Activated CD8-positive, alpha-beta T cell treated with anti-CD3 and anti-CD28 coated beads for 36 hours (primary cell): ENCODE results near the gene CHN1. TPM values are rescaled to one million over a fixed set of nuclear protein-coding genes. Genes with fewer than 3 reads are reported as not detected.

Experiments
- ATAC-seq: fragments of 200-7000 bp; cut with Tn5 transposase; one replicate; pipeline ENCODE4 v1.10.0; 2021; ENCODE audit warnings: mild to moderate bottlenecking, moderate library complexity
- CTCF ChIA-PET: fragments of 350-600 bp; sonication (Branson Sonifier 250); formaldehyde crosslinking; loops from one replicate; lab custom pipeline; 2021; ENCODE audit warnings: antibody characterized with exemption; lab: Charles Lee
- POLR2A ChIA-PET: fragments of 350-600 bp; sonication (Branson Sonifier 250); formaldehyde crosslinking; loops from one replicate; lab custom pipeline; 2021; ENCODE audit warnings: antibody characterized with exemption; lab: Charles Lee
- DNase-seq: peaks from one replicate; pipeline ENCODE4 v3.0.0-alpha.2; 2020
- H3K27ac Mint-ChIP-seq: one replicate; pipeline ENCODE4 v1.8.0; 2021; ENCODE audit warnings: mild to moderate bottlenecking, mixed read lengths
- H3K27me3 Mint-ChIP-seq: one replicate; pipeline ENCODE4 v1.8.0; 2021; ENCODE audit warnings: mixed read lengths
- H3K36me3 Mint-ChIP-seq: one replicate; pipeline ENCODE4 v1.8.0; 2021; ENCODE audit warnings: low read depth, mixed read lengths
- H3K4me1 Mint-ChIP-seq: one replicate; pipeline ENCODE4 v1.8.0; 2021; ENCODE audit warnings: low read depth, mixed read lengths
- H3K4me3 Mint-ChIP-seq: one replicate; pipeline ENCODE4 v1.8.0; 2021; ENCODE audit warnings: mild to moderate bottlenecking, moderate library complexity, mixed read lengths
- H3K9me3 Mint-ChIP-seq: one replicate; pipeline ENCODE4 v1.8.0; 2021; ENCODE audit warnings: mixed read lengths
- CTCF ChIP-seq: fragments of 200-600 bp; IDR thresholded peaks from one replicate; pipeline ENCODE4 v1.8.0; 2022; ENCODE audit warnings: antibody characterized with exemption, mild to moderate bottlenecking
- intact Hi-C: fragments of 100-400 bp; cut with micrococcal nuclease; formaldehyde crosslinking; loops from one replicate; pipeline ENCODE4 v1.10.0; 2022
- total RNA-seq, 2 experiments: library from RNA; stranded (reverse); gene quantifications; one replicate each; pipeline ENCODE4 v1.2.3, GENCODE V29; 2021

CHN1 gene
- total RNA-seq, 2 experiments from 2014 or later = 2.9 to 3.0 TPM

- no peak for TF ChIP-seq CTCF
- Mint-ChIP-seq H3K9me3 (peaks cover 15% of the 10 kb centered on the region), H3K27ac (peak overlapping the region; percentile 95), H3K27me3 (no peaks in the 10 kb centered on the region), H3K4me1 (peaks cover 45% of the 10 kb centered on the region), H3K4me3 (peak overlapping the region; percentile 39), H3K36me3 (peaks cover 11% of the 10 kb centered on the region)
- POLR2A ChIA-PET = interaction anchor here (1.2 kb wide), 1 partner anchor 227 kb away, joined by 3 read pairs; no protein-coding TSS in a partner anchor
- CTCF ChIA-PET = interaction anchor here (0.7 to 1.6 kb wide), 5 partner anchors 12 to 65 kb away, joined by 3 to 4 read pairs (median 3); no protein-coding TSS in a partner anchor
- intact Hi-C loops = loop anchor here (5.0 kb wide), 1 partner anchor 59 kb away; no protein-coding TSS in a partner anchor
- DNase-seq (no peak), ATAC-seq (no peak)
Observed at GRCh38 chr2:174836377-174836994, 168.7 kb downstream of the CHN1 start.

GRCh38 chr2:174835797-174836255, 169.4 kb downstream of the CHN1 start:
- Mint-ChIP-seq H3K27me3 (no peaks in the 10 kb centered on the region), H3K9me3 (peaks cover 15% of the 10 kb centered on the region), H3K27ac (peak overlapping the region; percentile 95), H3K4me1 (peaks cover 49% of the 10 kb centered on the region), H3K4me3 (peak overlapping the region; percentile 39), H3K36me3 (peaks cover 11% of the 10 kb centered on the region)
- ChIA-PET POLR2A (interaction anchor here (1.1 to 1.2 kb wide), 2 partner anchors 8 to 227 kb away, joined by 3 read pairs; no protein-coding TSS in a partner anchor), CTCF (interaction anchor here (0.6 to 1.6 kb wide), 4 partner anchors 12 to 87 kb away, joined by 3 read pairs; no protein-coding TSS in a partner anchor)
- no peak for TF ChIP-seq CTCF
- ATAC-seq (peak; percentile 90), DNase-seq (peak; percentile 81)
- intact Hi-C loops = loop anchor here (5.0 kb wide), 1 partner anchor 59 kb away; no protein-coding TSS in a partner anchor

- Mint-ChIP-seq H3K9me3 (peaks cover 15% of the 10 kb centered on the region), H3K27me3 (no peaks in the 10 kb centered on the region), H3K27ac (peak overlapping the region; percentile 67), H3K36me3 (peaks cover 11% of the 10 kb centered on the region), H3K4me3 (no peak overlapping the region), H3K4me1 (peaks cover 57% of the 10 kb centered on the region)
- TF ChIP-seq CTCF = no peak
- CTCF ChIA-PET = interaction anchor here (1.8 kb wide), 1 partner anchor 9 kb away, joined by 5 read pairs; no protein-coding TSS in a partner anchor
- intact Hi-C loops = loop anchor here (5.0 kb wide), 1 partner anchor 41 kb away; no protein-coding TSS in a partner anchor
- peak; percentile 27 for DNase-seq
- POLR2A ChIA-PET = no interaction called here
- no peak for ATAC-seq
Observed at GRCh38 chr2:174833737-174834136, 171.4 kb downstream of the CHN1 start.

- no peak overlapping the region for H3K4me3 Mint-ChIP-seq
- CTCF ChIA-PET = interaction anchor here (0.6 to 1.5 kb wide), 2 partner anchors 59 to 131 kb away, joined by 3 read pairs; no protein-coding TSS in a partner anchor
- peaks cover 42% of the 10 kb centered on the region for H3K4me1 Mint-ChIP-seq
- no peak overlapping the region for H3K27ac Mint-ChIP-seq
- H3K27me3 Mint-ChIP-seq = no peaks in the 10 kb centered on the region
- intact Hi-C loops = loop anchor here (5.0 kb wide), 1 partner anchor 38 kb away; no protein-coding TSS in a partner anchor
- H3K9me3 Mint-ChIP-seq = peaks cover 14% of the 10 kb centered on the region
- DNase-seq (no peak), ATAC-seq (no peak)
- no peak for TF ChIP-seq CTCF
- POLR2A ChIA-PET = no interaction called here
- peaks cover 10% of the 10 kb centered on the region for H3K36me3 Mint-ChIP-seq
Observed at GRCh38 chr2:174830561-174830960, 174.6 kb downstream of the CHN1 start.

GRCh38 chr2:174829550-174829949, 175.6 kb downstream of the CHN1 start:
- ATAC-seq (no peak), DNase-seq (no peak)
- TF ChIP-seq CTCF = no peak
- ChIA-PET POLR2A (no interaction called here), CTCF (no interaction called here)
- H3K4me3 Mint-ChIP-seq = no peak overlapping the region
- intact Hi-C loops = no loop called here
- H3K36me3 Mint-ChIP-seq = peaks cover 6% of the 10 kb centered on the region
- H3K9me3 Mint-ChIP-seq = peaks cover 10% of the 10 kb centered on the region
- H3K27ac Mint-ChIP-seq = no peak overlapping the region
- H3K4me1 Mint-ChIP-seq = peaks cover 37% of the 10 kb centered on the region
- no peaks in the 10 kb centered on the region for H3K27me3 Mint-ChIP-seq
